HCT116 (cell line): Measurements from ENCODE around the gene NAA60. TPM values are rescaled to one million over a fixed set of nuclear protein-coding genes. Genes with fewer than 3 reads are reported as not detected.

Experiments
- ATAC-seq: fragments of 200-7000 bp; cut with Tn5 transposase; 2 replicates; pipeline ENCODE4 v1.9.1; 2020; ENCODE audit warnings: mild to moderate bottlenecking, moderate library complexity
- BruUV-seq: library from RNA; stranded (reverse); fragments of 400-500 nt; replicated peaks from 2 replicates; lab custom pipeline; 2021; lab: Mats Ljungman, UMichigan
- CTCF ChIA-PET: fragments of 300-600 bp; sonication (Branson Sonifier 250); formaldehyde crosslinking; loops from one replicate; lab custom pipeline; 2021; ENCODE audit warnings: antibody characterized with exemption; lab: Charles Lee
- POLR2A ChIA-PET: fragments of 300-600, 350-600 bp; sonication (Branson Sonifier 250); formaldehyde crosslinking; loops from one replicate; lab custom pipeline; 2021; ENCODE audit warnings: antibody characterized with exemption; lab: Charles Lee
- RAD21 ChIA-PET, 2 experiments: fragments of 300-600 bp; sonication (Branson Sonifier 250); formaldehyde crosslinking; loops; one replicate each; lab custom pipeline; 2023; ENCODE audit warnings: low total read pairs in 2 of 2; ENCODE audit not compliant: uncharacterized antibody in 2 of 2, unreplicated experiment in 2 of 2, low non-redundant PET in 1 of 2; lab: Charles Lee
- DNase-seq: peaks from one replicate; pipeline ENCODE4 v3.0.0-alpha.2; 2010; ENCODE audit warnings: low read depth, low spot score
- H2AFZ ChIP-seq: fragments of 200-600 bp; shearing (Covaris generic), sonication (generic); 2 replicates; pipeline ENCODE4 v1.6.1; 2017; ENCODE audit warnings: low read depth, mixed run types, mixed read lengths, antibody characterized with exemption, low read length; ENCODE audit not compliant: poor library complexity, severe bottlenecking
- H3K27ac ChIP-seq: 2 replicates; pipeline ENCODE4 v1.5.1; 2012; ENCODE audit warnings: low read depth, low read length
- H3K27me3 ChIP-seq: fragments of 200-600 bp; sonication (generic); 2 replicates; pipeline ENCODE4 v1.6.1; 2016; ENCODE audit warnings: mixed run types, low read length, mixed read lengths; ENCODE audit not compliant: insufficient read depth
- H3K36me3 ChIP-seq, 2 experiments: fragments of 200-500 bp in 1 of 2; fragments of 200-600 bp in 1 of 2; sonication (Bioruptor generic) in 1 of 2; sonication (generic) in 1 of 2; 2 replicates each; pipeline versions ENCODE4 v1.5.1 to v1.6.1; 2014 to 2016; ENCODE audit warnings: low read length in 2 of 2, inconsistent platforms in 1 of 2, mixed read lengths in 1 of 2, mixed run types in 1 of 2; ENCODE audit not compliant: insufficient read depth in 2 of 2, control insufficient read depth in 1 of 2
- H3K4me1 ChIP-seq, 2 experiments: fragments of 200-600 bp in 1 of 2; sonication (generic) in 1 of 2; 2 replicates each; pipeline versions ENCODE4 v1.5.1 to v1.6.1; 2012 to 2017; ENCODE audit warnings: low read length in 2 of 2, inconsistent platforms in 1 of 2, mild to moderate bottlenecking in 1 of 2, mixed read lengths in 1 of 2, mixed run types in 1 of 2, moderate library complexity in 1 of 2; ENCODE audit not compliant: insufficient read depth in 2 of 2, control insufficient read depth in 1 of 2
- H3K4me2 ChIP-seq: fragments of 200-600 bp; sonication (generic); 2 replicates; pipeline ENCODE4 v1.6.1; 2017; ENCODE audit warnings: mixed run types, low read length, mixed read lengths
- H3K4me3 ChIP-seq, 2 experiments: fragments of 200-600 bp in 1 of 2; sonication (generic) in 1 of 2; replicated peaks in 1 of 2; 2 replicates each; pipeline ENCODE4 v1.5.1; 2011 to 2016; ENCODE audit warnings: low read length in 2 of 2, control low read depth in 1 of 2, low read depth in 1 of 2, mild to moderate bottlenecking in 1 of 2, mixed read lengths in 1 of 2, mixed run types in 1 of 2
- H3K79me2 ChIP-seq: fragments of 200-600 bp; sonication (generic); 2 replicates; pipeline ENCODE4 v1.6.1; 2017; ENCODE audit warnings: mild to moderate bottlenecking, mixed run types, low read length, moderate library complexity, mixed read lengths; ENCODE audit not compliant: insufficient read depth
- H3K9ac ChIP-seq: fragments of 200-600 bp; sonication (generic); 2 replicates; pipeline ENCODE4 v1.6.1; 2016; ENCODE audit warnings: low read length, mixed read lengths
- H3K9me2 ChIP-seq: fragments of 200-600 bp; sonication (generic), shearing (Covaris generic); 2 replicates; pipeline ENCODE4 v1.6.1; 2017; ENCODE audit warnings: mixed run types, mild to moderate bottlenecking, moderate library complexity; ENCODE audit not compliant: insufficient read depth
- H3K9me3 ChIP-seq, 2 experiments: fragments of 200-500 bp in 1 of 2; fragments of 200-600 bp in 1 of 2; sonication (Bioruptor generic) in 1 of 2; sonication (generic) in 1 of 2; 2 replicates each; pipeline ENCODE4 v1.6.1; 2014 to 2017; ENCODE audit warnings: low read length in 2 of 2, mixed read lengths in 2 of 2, inconsistent platforms in 1 of 2, low read depth in 1 of 2, mild to moderate bottlenecking in 1 of 2, mixed run types in 1 of 2, moderate library complexity in 1 of 2; ENCODE audit not compliant: control insufficient read depth in 1 of 2, insufficient read depth in 1 of 2
- H4K20me1 ChIP-seq: fragments of 200-600 bp; sonication (generic), shearing (Covaris generic); 2 replicates; pipeline ENCODE4 v1.6.1; 2017; ENCODE audit warnings: mixed run types, mild to moderate bottlenecking, moderate library complexity; ENCODE audit not compliant: insufficient read depth
- ATF3 ChIP-seq: IDR thresholded peaks from 2 replicates; pipeline ENCODE4 v1.6.1; 2012
- CEBPB ChIP-seq: IDR thresholded peaks from 2 replicates; pipeline ENCODE4 v1.6.1; 2012; ENCODE audit warnings: low read depth
- CTCF ChIP-seq, 3 experiments: fragments of 200-600 bp in 1 of 3; sonication (generic) in 1 of 3; IDR thresholded peaks in 2 of 3; conservative IDR thresholded peaks in 1 of 3; 2 replicates each; pipeline ENCODE4 v1.5.1; 2012 to 2017; ENCODE audit warnings: low read depth in 2 of 3, low read length in 2 of 3, antibody characterized with exemption in 1 of 3, borderline replicate concordance in 1 of 3, control low read depth in 1 of 3, mild to moderate bottlenecking in 1 of 3, mixed read lengths in 1 of 3, mixed run types in 1 of 3, moderate library complexity in 1 of 3; ENCODE audit not compliant: insufficient read depth in 1 of 3
- EZH2phosphoT487 ChIP-seq: fragments of 200-600 bp; IDR thresholded peaks from 2 replicates; pipeline ENCODE4 v1.6.1; 2018; ENCODE audit warnings: antibody characterized with exemption, borderline replicate concordance
- POLR2A ChIP-seq: IDR thresholded peaks from 2 replicates; pipeline ENCODE4 v1.7.0; 2011; ENCODE audit warnings: borderline replicate concordance; ENCODE audit not compliant: insufficient read depth, insufficient read length; ENCODE audit errors: extremely low read depth
- POLR2AphosphoS5 ChIP-seq: IDR thresholded peaks from 2 replicates; pipeline ENCODE4 v1.6.1; 2011; ENCODE audit warnings: mild to moderate bottlenecking, low read depth, low read length, moderate library complexity
- SP1 ChIP-seq: IDR thresholded peaks from 2 replicates; pipeline ENCODE4 v1.6.1; 2012; ENCODE audit warnings: low read depth
- ZFX ChIP-seq: fragments of 450-650 bp; IDR thresholded peaks from 2 replicates; pipeline ENCODE4 v1.6.1; 2017
- intact Hi-C: fragments of 100-400 bp; cut with micrococcal nuclease; formaldehyde crosslinking; loops from 2 replicates; pipeline ENCODE4 v1.10.0; 2022
- total RNA-seq: library from RNA; stranded (reverse); gene quantifications from one replicate; pipeline ENCODE4 v1.2.1, GENCODE V29; 2021; ENCODE audit not compliant: unreplicated experiment

NAA60 gene
- total RNA-seq, 1 experiment from 2014 or later: 32.2 TPM

GRCh38 chr16:3444032-3444388 lies 530 bp downstream of the NAA60 start:
- H3K4me2 ChIP-seq: peak overlapping the region; percentile 79
- peak overlapping the region; percentile 62 to 82 for H3K4me3 ChIP-seq
- ChIA-PET RAD21 (interaction anchor here in 1 of 2 experiments (0.6 kb wide), 1 partner anchor 178 kb away, joined by 3 read pairs; no protein-coding TSS in a partner anchor), POLR2A (interaction anchor here (0.6 to 2.0 kb wide), 6 partner anchors 9 to 276 kb away, joined by 3 to 10 read pairs (median 4); partner anchors contain the start of genes ZNF174, ZNF200 and ZSCAN32), CTCF (interaction anchor here (1.2 kb wide), 1 partner anchor 177 kb away, joined by 4 read pairs; no protein-coding TSS in a partner anchor)
- peaks cover 48% of the 10 kb centered on the region for H3K79me2 ChIP-seq
- TF ChIP-seq ATF3 (no peak), CEBPB (no peak), POLR2AphosphoS5 (peak; percentile 45; the same call in 1 of the 2 replicates), SP1 (no peak), ZFX (peak; percentile 32; the same call in 1 of the 2 replicates), POLR2A (peak; percentile 14)
- H3K36me3 ChIP-seq: peaks cover 2 to 10% of the 10 kb centered on the region in 2 experiments; a peak in 2 of 4 replicates
- peaks cover 0 to 9% of the 10 kb centered on the region in 2 experiments; a peak in 1 of 4 replicates for H3K4me1 ChIP-seq
- no peaks in the 10 kb centered on the region for H3K9me2 ChIP-seq
- TSS peak; percentile 86 for BruUV-seq
- peak; percentile 80 for ATAC-seq
- DNase-seq: peak; percentile 39
- H3K27me3 ChIP-seq: no peaks in the 10 kb centered on the region
- H2AFZ ChIP-seq: no peak overlapping the region
- H3K9me3 ChIP-seq: 0 out of 4 replicates have a peak, but pooled peaks cover 0 to 4% of the 10 kb centered on the region in 2 experiments
- peak overlapping the region; percentile 56 for H3K27ac ChIP-seq
- peak overlapping the region; percentile 74 for H3K9ac ChIP-seq
- intact Hi-C loops: loop anchor here (10.0 kb wide), 1 partner anchor 179 kb away; no protein-coding TSS in a partner anchor
- H4K20me1 ChIP-seq: no peaks in the 10 kb centered on the region

GRCh38 chr16:3454093-3454492 lies 10.6 kb downstream of the NAA60 start:
- Histone ChIP-seq H3K9ac (no peak overlapping the region), H3K9me3 (no peaks in the 10 kb centered on the region), H2AFZ (no peak overlapping the region), H3K4me2 (no peak overlapping the region), H3K4me3 (no peak overlapping the region), H3K36me3 (no peaks in the 10 kb centered on the region), H3K27ac (no peak overlapping the region), H3K9me2 (no peaks in the 10 kb centered on the region), H4K20me1 (no peaks in the 10 kb centered on the region), H3K27me3 (no peaks in the 10 kb centered on the region), H3K4me1 (peaks cover 12 to 26% of the 10 kb centered on the region in 2 experiments), H3K79me2 (peaks cover 10% of the 10 kb centered on the region)
- ChIA-PET RAD21 (interaction anchor here in 1 of 2 experiments (0.6 kb wide), 1 partner anchor 269 kb away, joined by 3 read pairs; no protein-coding TSS in a partner anchor), CTCF (no interaction called here), POLR2A (interaction anchor here (2.3 kb wide), 1 partner anchor 10 kb away, joined by 10 read pairs; the partner anchor contains the start of genes NAA60 and ZNF597)
- TF ChIP-seq EZH2phosphoT487: no peak
- TF ChIP-seq CTCF (IDR thresholded peaks at IDR 0.05 in 2 of 3, conservative IDR thresholded peaks at IDR 0.05 in 1 of 3; ENCODE audit: borderline replicate concordance in 1 of 3, insufficient read depth in 1 of 3, low read depth in 2 of 3, low read length in 2 of 3): 0 out of 6 replicates have a peak, but pooled peaks of 1 of the 3 experiments have one; percentile 17
- BruUV-seq: no TSS peak
- ATAC-seq: no peak
- intact Hi-C loops: no loop called here
- DNase-seq: no peak
